ENCODE measurements around the gene RXRA. TPM values are rescaled to one million over a fixed set of nuclear protein-coding genes. Genes with fewer than 3 reads are reported as not detected.

RXRA gene
- total and polyA plus RNA-seq, 2 of the 13 experiments (the other 11 are each of a cell fraction or from before 2014, with no cell fraction given): 18.9 to 29.2 TPM

- TF ChIP-seq NFAT5 (CRISPR knock-in tag; IDR thresholded peaks at IDR 0.05): 0 out of 2 replicates have a peak, but pooled peaks have one; percentile 35
- TF ChIP-seq ZNF563 (CRISPR knock-in tag; IDR thresholded peaks at IDR 0.05): peak; percentile 47; the same call in 1 of the 2 replicates
- no peak for TF ChIP-seq SOX6 (IDR thresholded peaks at IDR 0.05)
- TF ChIP-seq SOX6 (CRISPR knock-in tag; IDR thresholded peaks at IDR 0.05): 0 out of 2 replicates have a peak, but pooled peaks have one; percentile 22
- TF ChIP-seq KAT2B (IDR thresholded peaks at IDR 0.05; ENCODE audit: borderline replicate concordance, low read depth, low read length): no peak
- TF ChIP-seq PHF8 (CRISPR knock-in tag; IDR thresholded peaks at IDR 0.05): no peak
- peak; percentile 46; the same call in 1 of the 2 replicates for TF ChIP-seq SAP130 (CRISPR knock-in tag; IDR thresholded peaks at IDR 0.05; ENCODE audit: low read depth)
- no peak for TF ChIP-seq ZNF235 (CRISPR knock-in tag; IDR thresholded peaks at IDR 0.05; ENCODE audit: borderline replicate concordance)
- TF ChIP-seq SNAPC4 (CRISPR knock-in tag; IDR thresholded peaks at IDR 0.05): peak; percentile 56; the same call in 1 of the 2 replicates
- TF ChIP-seq HOXA3 (CRISPR knock-in tag; IDR thresholded peaks at IDR 0.05): no peak
- TF ChIP-seq SP4 (CRISPR knock-in tag; IDR thresholded peaks at IDR 0.05): no peak
- TF ChIP-seq NR2F2 (IDR thresholded peaks at IDR 0.05; ENCODE audit: borderline replicate concordance, low read depth): no peak
- TF ChIP-seq ZNF333 (CRISPR knock-in tag; IDR thresholded peaks at IDR 0.05; ENCODE audit: borderline replicate concordance): peak; percentile 72; the same call in 1 of the 2 replicates
- 0 out of 2 replicates have a peak, but pooled peaks have one; percentile 17 for TF ChIP-seq HNF4A (CRISPR knock-in tag; IDR thresholded peaks at IDR 0.05)
- peak; percentile 41; the same call in 1 of the 2 replicates for TF ChIP-seq ZNF768 (CRISPR knock-in tag; IDR thresholded peaks at IDR 0.05)
- TF ChIP-seq, protein P1, sequence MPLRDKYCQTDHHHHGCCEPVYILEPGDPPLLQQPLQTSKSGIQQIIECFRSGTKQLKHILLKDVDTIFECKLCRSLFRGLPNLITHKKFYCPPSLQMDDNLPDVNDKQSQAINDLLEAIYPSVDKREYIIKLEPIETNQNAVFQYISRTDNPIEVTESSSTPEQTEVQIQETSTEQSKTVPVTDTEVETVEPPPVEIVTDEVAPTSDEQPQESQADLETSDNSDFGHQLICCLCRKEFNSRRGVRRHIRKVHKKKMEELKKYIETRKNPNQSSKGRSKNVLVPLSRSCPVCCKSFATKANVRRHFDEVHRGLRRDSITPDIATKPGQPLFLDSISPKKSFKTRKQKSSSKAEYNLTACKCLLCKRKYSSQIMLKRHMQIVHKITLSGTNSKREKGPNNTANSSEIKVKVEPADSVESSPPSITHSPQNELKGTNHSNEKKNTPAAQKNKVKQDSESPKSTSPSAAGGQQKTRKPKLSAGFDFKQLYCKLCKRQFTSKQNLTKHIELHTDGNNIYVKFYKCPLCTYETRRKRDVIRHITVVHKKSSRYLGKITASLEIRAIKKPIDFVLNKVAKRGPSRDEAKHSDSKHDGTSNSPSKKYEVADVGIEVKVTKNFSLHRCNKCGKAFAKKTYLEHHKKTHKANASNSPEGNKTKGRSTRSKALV (CRISPR knock-in tag; IDR thresholded peaks at IDR 0.05): peak; percentile 61; the same call in 1 of the 2 replicates
These were observed 31.8 kb upstream of the RXRA start (continued) for GRCh38 chr9:134294153-134295071.
